Globus pallidus (tissue), 1 donor: ENCODE measurements around the gene TRPM8.
A peak's percentile ranks its signal among the peaks of the same experiment; 100 is the strongest.

Experiments used
- DNase-seq: peaks from one replicate; pipeline ENCODE4 v3.0.0-alpha.2; 2015; ENCODE audit warnings: low spot score

Gene TRPM8

GRCh38 chr2:234001380-234002160, 84.4 kb downstream of the TRPM8 start:
- DNase-seq = no peak

DNA sequence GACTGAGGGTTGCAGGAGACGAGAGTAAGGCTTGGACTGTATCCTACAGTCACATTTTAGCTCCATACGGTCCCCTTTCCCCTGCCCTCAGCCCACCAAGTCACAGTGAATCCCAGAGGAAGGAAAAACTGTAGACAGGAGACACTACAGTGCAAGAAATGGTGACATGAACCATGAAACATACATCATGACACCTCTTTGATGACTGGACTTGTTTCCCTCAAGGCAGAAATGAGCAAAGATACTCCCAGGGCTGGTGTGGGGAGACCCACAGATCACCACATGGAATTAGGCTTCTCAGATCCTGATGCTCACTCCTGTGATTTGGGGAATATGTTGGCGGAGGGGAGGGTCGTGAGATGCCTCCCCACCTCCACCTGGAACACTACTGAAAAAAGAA, 85.1 kb downstream of the TRPM8 start:
- DNase-seq = no peak

DNA sequence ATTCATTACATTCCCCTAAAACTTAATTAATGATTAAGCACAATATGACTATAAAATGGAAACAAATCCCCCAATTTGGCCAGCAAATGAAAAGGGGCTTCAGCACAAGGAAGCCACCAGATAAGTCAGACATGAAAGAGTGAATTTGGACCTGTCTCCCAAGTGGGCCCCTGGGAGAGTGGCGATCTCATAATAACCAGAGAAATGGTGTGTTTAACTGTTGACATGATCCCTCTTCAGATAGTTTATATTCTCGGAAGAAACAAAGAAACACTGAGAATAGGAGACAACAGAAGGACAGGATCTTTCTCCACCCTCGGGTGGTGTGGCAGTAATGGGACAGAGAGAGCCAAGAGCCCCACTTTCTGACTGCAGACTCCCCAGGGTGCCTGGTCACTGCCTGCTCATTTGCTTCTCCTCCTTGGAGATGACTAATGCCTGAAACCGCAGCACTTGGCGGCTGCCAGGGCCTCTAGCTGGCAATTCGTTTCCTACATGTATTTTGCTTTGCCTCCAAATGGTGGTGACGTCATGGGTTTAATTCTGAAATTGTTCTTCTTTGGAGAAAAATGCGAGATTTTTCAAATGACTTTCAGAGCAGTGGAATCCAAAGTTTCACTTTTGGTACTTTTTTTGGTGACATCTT, 86.9 kb downstream of the TRPM8 start:
- DNase-seq = no peak

GRCh38 chr2:234005126-234005525, 88.0 kb downstream of the TRPM8 start:
- DNase-seq = no peak

DNA sequence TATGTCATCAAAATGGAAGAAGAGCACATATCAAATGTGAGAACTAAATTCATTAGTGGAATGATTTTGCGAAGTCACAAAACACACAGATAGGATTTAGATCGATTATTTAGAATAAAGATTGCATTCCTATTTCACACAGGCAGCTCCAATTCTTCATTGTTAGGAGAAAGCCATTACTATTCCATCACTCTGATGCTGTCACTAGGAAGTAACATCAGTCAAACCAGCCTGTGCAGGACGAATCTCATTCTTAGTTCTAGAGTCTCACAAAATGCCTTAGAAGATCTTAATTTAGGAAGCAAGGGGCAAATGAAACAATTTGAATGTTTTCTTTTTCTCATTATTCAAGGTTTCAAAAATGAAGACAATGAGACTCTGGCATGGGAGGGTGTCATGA, 89.3 kb downstream of the TRPM8 start:
- no peak for DNase-seq

- no peak for DNase-seq
Observed at GRCh38 chr2:234014427-234014826, 97.3 kb downstream of the TRPM8 start.

- DNase-seq = no peak
Observed at GRCh38 chr2:234015861-234016260, 98.7 kb downstream of the TRPM8 start.

DNA sequence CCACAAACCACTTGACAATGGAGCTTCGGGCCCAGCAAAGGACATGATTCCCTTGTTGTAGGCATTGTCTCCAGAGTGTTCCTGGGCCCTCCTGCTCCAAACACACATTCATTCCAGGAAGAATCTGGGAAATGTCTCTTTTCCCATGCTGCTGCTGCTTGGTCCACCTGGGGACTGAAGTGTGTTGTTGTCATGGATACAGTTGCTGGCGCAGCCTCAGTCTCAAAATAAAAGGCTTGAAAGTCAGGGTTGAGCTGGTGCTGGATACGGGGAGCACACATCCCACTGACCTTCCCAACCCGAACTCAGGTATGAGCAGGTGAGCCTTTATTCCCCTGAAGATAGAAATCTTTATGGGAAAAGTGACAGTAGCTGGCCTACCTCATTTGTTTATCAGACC, 102.7 kb downstream of the TRPM8 start:
- DNase-seq = no peak

DNA sequence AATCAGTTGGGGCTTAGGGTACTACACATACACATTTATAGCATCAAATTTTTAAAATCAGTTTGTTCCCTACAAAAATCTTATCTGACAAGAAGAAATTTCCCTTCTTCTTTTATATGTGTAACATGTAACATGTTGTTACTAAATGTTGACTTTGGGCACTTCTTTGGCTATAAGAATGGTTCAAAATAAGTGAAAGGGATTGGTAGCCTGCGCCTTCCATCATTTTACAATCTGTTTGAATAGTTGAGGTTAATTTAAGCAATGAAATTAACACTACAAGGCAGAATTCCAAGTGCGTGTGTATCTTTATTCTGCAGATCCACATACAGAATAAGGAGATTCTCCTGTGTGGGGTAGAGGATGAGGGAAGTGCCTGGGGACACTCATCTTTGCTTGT, 103.2 kb downstream of the TRPM8 start:
- no peak for DNase-seq

- no peak for DNase-seq
Observed at GRCh38 chr2:234022424-234022823, 105.3 kb downstream of the TRPM8 start.

DNA sequence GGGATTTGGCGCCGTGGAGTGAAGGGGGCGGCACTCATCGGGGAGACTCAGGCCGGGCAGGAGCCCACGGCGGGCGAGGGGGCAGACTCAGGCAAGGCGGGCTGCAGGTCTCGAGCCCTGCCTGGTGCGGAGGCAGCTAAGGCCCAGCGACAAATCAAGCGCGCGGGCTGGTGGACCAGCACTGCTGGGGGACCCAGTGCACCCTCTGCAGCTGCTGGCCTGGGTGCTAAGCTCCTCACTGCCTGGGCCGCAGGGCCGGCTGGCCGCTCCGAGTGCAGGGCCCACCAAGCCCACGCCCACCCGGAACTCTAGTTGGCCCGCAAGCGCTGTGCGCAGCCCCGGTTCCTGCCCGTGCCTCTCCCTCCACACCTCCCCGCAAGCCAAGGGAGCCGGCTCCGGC, 107.1 kb downstream of the TRPM8 start:
- no peak for DNase-seq

DNA sequence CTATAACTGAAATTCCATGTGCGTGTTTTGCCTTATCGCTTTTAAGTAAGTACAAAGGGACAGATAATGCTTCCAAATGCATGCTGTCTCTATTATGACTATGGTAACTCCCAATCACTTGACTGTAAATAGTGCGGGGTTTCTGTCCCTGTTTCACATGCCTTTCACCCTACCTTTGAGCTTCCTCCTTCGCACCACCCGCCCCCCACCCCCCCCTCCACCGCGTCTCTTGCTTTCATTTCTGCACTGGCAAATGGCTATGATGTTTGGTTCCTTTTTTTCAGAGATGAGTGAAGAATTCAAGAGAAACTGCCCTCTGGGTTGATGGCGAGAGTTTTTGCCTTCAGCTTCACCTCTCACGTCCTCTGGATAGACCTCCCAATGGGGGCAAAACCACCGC, 108.3 kb downstream of the TRPM8 start:
- DNase-seq = peak; percentile 5

GRCh38 chr2:234025891-234026401, 108.8 kb downstream of the TRPM8 start:
- DNase-seq = no peak

DNA sequence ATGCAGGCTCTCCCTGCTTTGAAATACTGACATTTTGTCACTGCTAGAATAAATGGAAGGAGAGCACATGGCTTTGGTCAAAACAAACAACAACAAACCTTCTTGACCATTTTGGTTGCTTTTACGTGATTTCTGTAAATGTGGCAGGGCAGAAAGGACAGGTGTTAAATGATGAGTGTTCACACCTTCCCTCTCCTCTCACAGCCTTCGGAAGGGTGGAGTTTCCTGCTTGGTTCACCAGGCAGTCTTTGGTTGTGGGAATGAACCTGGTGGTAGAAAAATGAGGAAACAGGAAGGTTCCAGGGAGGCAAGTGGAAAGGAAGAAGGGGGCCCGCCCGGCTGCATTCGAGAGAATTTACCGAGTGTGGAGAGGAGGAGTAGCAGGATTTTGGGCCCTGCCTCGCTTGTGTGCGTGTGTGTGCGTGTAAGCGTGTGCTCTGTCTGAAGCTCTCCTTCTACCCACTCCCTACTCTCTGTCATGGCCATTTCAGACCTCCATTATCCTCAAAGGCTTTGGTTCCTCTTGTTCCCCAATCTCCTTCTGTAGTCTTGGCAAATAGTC, 109.6 kb downstream of the TRPM8 start:
- no peak for DNase-seq

GRCh38 chr2:234027641-234028040, 110.5 kb downstream of the TRPM8 start:
- DNase-seq = no peak

- DNase-seq = no peak
Observed at GRCh38 chr2:234029150-234029733, 112.1 kb downstream of the TRPM8 start.

DNA sequence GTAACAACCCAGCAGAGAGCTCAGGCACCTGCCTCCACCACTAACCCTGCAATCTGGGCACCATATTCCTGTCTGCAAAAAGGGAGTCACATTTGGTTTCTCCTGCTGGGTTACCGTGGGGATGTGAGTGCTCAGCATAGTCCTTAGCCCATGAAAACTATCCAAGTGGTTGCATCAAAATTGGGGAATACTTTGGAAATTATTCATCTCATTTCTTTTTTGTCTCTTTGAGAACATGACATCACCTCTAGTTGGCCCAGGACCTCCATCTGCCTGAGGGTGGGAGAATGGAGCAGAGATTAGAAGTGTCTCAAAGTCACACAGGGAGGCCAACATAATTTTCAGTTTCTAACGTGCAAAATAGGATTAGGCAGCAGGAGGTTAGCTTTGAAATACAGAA, 114.0 kb downstream of the TRPM8 start:
- DNase-seq = no peak

- no peak for DNase-seq
Observed at GRCh38 chr2:234032279-234032856, 115.2 kb downstream of the TRPM8 start.

DNA sequence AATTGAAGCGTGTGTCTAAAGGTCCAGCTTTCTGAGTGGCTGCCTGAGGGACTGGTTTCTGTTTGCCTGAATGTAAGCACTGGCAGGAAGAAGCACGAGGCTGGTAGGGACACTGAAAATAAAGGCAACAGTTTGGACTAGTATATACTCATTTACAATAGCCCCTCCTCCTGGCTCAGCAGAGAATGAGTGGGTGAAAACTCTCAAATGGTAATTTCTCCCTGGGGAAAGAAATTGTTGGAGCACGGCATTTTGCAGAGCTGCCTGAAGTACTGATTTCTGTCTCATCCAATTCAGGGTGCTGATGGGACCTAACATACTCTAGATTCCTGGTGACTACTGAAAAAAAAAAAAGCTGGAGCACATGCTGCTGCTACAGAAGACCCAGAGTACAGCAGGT, 116.0 kb downstream of the TRPM8 start:
- no peak for DNase-seq

- DNase-seq = no peak
Observed at GRCh38 chr2:234033885-234034284, 116.7 kb downstream of the TRPM8 start.

DNA sequence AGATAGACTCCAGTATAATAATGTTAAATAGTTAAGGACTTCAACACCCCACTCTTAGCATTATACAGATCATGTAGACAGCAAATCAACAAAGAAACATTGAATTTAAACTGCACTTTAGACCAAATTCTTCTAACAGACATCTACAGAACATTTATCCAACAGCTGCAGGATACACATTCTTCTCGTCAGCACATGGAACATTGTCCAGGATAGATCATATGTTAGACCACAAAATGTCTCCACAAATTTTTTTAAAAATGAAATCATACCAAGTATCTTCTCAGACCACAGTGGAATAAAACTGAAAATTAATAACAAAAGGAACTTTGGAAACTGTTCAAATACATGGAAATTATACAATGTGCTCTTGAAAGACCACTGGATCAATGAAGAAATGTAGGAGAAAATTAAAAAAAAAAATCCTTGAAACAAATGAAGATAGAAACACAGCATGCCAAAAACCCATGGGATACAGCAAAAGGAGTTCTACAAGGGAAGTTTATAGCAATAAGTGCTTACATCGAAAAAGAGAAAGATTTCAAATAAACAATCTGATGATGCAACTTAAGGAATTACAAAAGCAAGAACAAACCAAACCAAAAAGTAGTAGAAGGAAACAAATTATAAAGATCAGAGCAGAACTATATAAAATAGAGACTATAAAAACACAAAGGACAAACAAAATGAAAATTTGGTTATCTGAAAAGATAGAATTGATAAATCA, 121.1 kb downstream of the TRPM8 start:
- no peak for DNase-seq

DNA sequence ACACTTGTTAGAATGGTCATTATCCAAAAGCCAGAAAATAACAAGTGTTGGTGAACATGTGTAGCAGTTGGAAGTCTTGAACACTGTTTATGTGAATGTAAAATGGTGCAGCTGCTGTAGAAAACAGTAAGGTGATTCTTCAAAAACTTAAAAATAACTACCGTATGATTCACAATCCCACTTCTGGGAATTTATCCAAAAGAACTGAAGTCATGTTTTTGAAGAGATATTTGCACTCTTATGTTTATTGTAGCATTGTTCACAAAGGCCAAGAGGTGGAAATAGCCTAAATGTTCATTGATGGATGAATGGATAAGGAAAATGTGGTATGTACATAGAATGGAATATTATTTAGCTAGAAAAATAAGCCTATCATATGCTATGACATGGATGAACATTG, 127.0 kb downstream of the TRPM8 start:
- DNase-seq = no peak
